GM19239 (cell line): ENCODE data around the gene DYRK1A.

Source experiments
- DNase-seq: peaks from one replicate; pipeline ENCODE4 v3.0.0; 2011; ENCODE audit warnings: low spot score; ENCODE audit not compliant: insufficient read length
- FAIRE-seq: peaks from 2 replicates; lab custom pipeline; 2011; peaks lifted over from hg19 to GRCh38; lab: Jason Lieb, UNC

The DYRK1A gene

GRCh38 chr21:37364722-37365121 lies 1.9 kb upstream of the DYRK1A start:
- no peak for FAIRE-seq

GRCh38 chr21:37365517-37366481 lies 774 bp upstream of the DYRK1A start:
- no peak for DNase-seq
- FAIRE-seq: no peak

More at GRCh38 chr21:37364722-37365121, 1.9 kb upstream of the DYRK1A start:
- no peak for DNase-seq

- DNase-seq (no peak), FAIRE-seq (no peak)
These were observed 746 bp downstream of the DYRK1A start for GRCh38 chr21:37367336-37367702.

- no peak for DNase-seq
- peak; percentile 74 for FAIRE-seq
These were observed 1.3 kb downstream of the DYRK1A start for GRCh38 chr21:37367703-37368540.

- peak; percentile 42 for FAIRE-seq
These were observed 2.1 kb downstream of the DYRK1A start for GRCh38 chr21:37368541-37369279.

GRCh38 chr21:37369307-37369854 lies 2.8 kb downstream of the DYRK1A start:
- no peak for DNase-seq
- no peak for FAIRE-seq

More at GRCh38 chr21:37368541-37369279, 2.1 kb downstream of the DYRK1A start:
- no peak for DNase-seq

GRCh38 chr21:37370152-37371040 lies 3.8 kb downstream of the DYRK1A start:
- peak; percentile 93 for FAIRE-seq

GRCh38 chr21:37371041-37371397 lies 4.4 kb downstream of the DYRK1A start:
- no peak for DNase-seq
- FAIRE-seq: no peak

More at GRCh38 chr21:37370152-37371040, 3.8 kb downstream of the DYRK1A start:
- no peak for DNase-seq

- no peak for FAIRE-seq
- no peak for DNase-seq
These were observed 5.7 kb downstream of the DYRK1A start for GRCh38 chr21:37372127-37372731.

- DNase-seq (no peak), FAIRE-seq (no peak)
These were observed 6.4 kb downstream of the DYRK1A start for GRCh38 chr21:37372951-37373350.

GRCh38 chr21:37373539-37373938 lies 7.0 kb downstream of the DYRK1A start:
- DNase-seq (no peak), FAIRE-seq (no peak)

GRCh38 chr21:37374027-37374426 lies 7.5 kb downstream of the DYRK1A start:
- DNase-seq (no peak), FAIRE-seq (no peak)

- FAIRE-seq (no peak), DNase-seq (no peak)
These were observed 9.4 kb downstream of the DYRK1A start for GRCh38 chr21:37375866-37376574.

GRCh38 chr21:37378700-37379139 lies 12.1 kb downstream of the DYRK1A start:
- FAIRE-seq: no peak

GRCh38 chr21:37380349-37381323 lies 14.1 kb downstream of the DYRK1A start:
- FAIRE-seq (no peak), DNase-seq (no peak)

More at GRCh38 chr21:37378700-37379139, 12.1 kb downstream of the DYRK1A start:
- no peak for DNase-seq

GRCh38 chr21:37381883-37382585 lies 15.5 kb downstream of the DYRK1A start:
- FAIRE-seq: no peak
- no peak for DNase-seq
